GM12878 (cell line): ENCODE results near the gene CD53. TPM values are rescaled to one million over a fixed set of nuclear protein-coding genes. Genes with fewer than 3 reads are reported as not detected.

ENCODE experiments used
- ATAC-seq: fragments of 200-7000 bp; cut with Tn5 transposase; 3 replicates; pipeline ENCODE4 v1.9.1; 2020; ENCODE audit warnings: mild to moderate bottlenecking, moderate library complexity
- BruUV-seq: library from RNA; stranded (reverse); fragments of 400-500 nt; replicated peaks from 2 replicates; lab custom pipeline; 2021; lab: Mats Ljungman, UMichigan
- CTCF ChIA-PET: fragments of 300-600 bp; sonication (Branson Sonifier 250); formaldehyde crosslinking; extraction: SDS; loops from one replicate; lab custom pipeline; 2021; ENCODE audit warnings: inconsistent platforms; lab: Yijun Ruan, JAX
- POLR2A ChIA-PET: fragments of 350-600 bp; formaldehyde crosslinking; extraction: SDS; loops from one replicate; lab custom pipeline; 2021; ENCODE audit warnings: inconsistent platforms; lab: Charles Lee
- RAD21 ChIA-PET: fragments of 300-600 bp; sonication (Branson Sonifier 250); formaldehyde crosslinking; loops from one replicate; lab custom pipeline; 2023; ENCODE audit warnings: antibody characterized with exemption; ENCODE audit not compliant: unreplicated experiment; lab: Charles Lee
- SMC1A ChIA-PET: fragments of 300-600 bp; sonication (Branson Sonifier 250); formaldehyde crosslinking; loops from one replicate; lab custom pipeline; 2023; ENCODE audit not compliant: unreplicated experiment, uncharacterized antibody; lab: Charles Lee
- DNase-seq: peaks from one replicate; pipeline ENCODE4 v3.0.0-alpha.2; 2011; ENCODE audit warnings: low read depth, low spot score
- FAIRE-seq: peaks from 3 replicates; lab custom pipeline; 2011; peaks lifted over from hg19 to GRCh38; lab: Jason Lieb, UNC
- H2AFZ ChIP-seq: 2 replicates; pipeline ENCODE4 v1.6.0; 2011; ENCODE audit warnings: low read depth, low read length, control low read depth; ENCODE audit not compliant: control insufficient read depth
- H3K27ac ChIP-seq: 2 replicates; pipeline ENCODE4 v1.5.1; 2011; ENCODE audit warnings: control low read depth; ENCODE audit not compliant: control insufficient read depth, insufficient read depth
- H3K27me3 ChIP-seq, 2 experiments: replicated peaks in 1 of 2; 2 replicates each; pipeline versions ENCODE4 v1.6.0 to v1.6.1; 2011; ENCODE audit warnings: low read length in 1 of 2; ENCODE audit not compliant: control insufficient read depth in 2 of 2, insufficient read depth in 2 of 2
- H3K36me3 ChIP-seq, 2 experiments: 2 replicates each; pipeline ENCODE4 v1.5.1; 2011; ENCODE audit warnings: low read length in 1 of 2; ENCODE audit not compliant: control insufficient read depth in 2 of 2, insufficient read depth in 2 of 2
- H3K4me1 ChIP-seq: 2 replicates; pipeline ENCODE4 v1.6.1; 2011; ENCODE audit warnings: mild to moderate bottlenecking, low read length, moderate library complexity, mixed read lengths; ENCODE audit not compliant: control insufficient read depth, insufficient read depth
- H3K4me2 ChIP-seq: 2 replicates; pipeline ENCODE4 v1.6.0; 2011; ENCODE audit warnings: control low read depth; ENCODE audit not compliant: control insufficient read depth, insufficient read depth
- H3K4me3 ChIP-seq: fragments of 200-600 bp; sonication (generic); 2 replicates; pipeline ENCODE4 v1.5.1; 2016
- H3K79me2 ChIP-seq: 2 replicates; pipeline ENCODE4 v1.6.0; 2011; ENCODE audit warnings: low read length; ENCODE audit not compliant: control insufficient read depth, insufficient read depth
- H3K9ac ChIP-seq: 2 replicates; pipeline ENCODE4 v1.8.0; 2011; ENCODE audit warnings: low read length, control low read depth, mixed read lengths; ENCODE audit not compliant: control insufficient read depth, insufficient read depth
- H3K9me3 ChIP-seq: replicated peaks from 3 replicates; pipeline ENCODE4 v1.5.1; 2011; ENCODE audit warnings: mild to moderate bottlenecking, low read length; ENCODE audit not compliant: control insufficient read depth, insufficient read depth
- H4K20me1 ChIP-seq: 2 replicates; pipeline ENCODE4 v1.6.0; 2011; ENCODE audit not compliant: control insufficient read depth, insufficient read depth
- BHLHE40 ChIP-seq, 2 experiments: fragments of 450-650 bp in 1 of 2; IDR thresholded peaks; 2 replicates each; pipeline ENCODE4 v1.6.1; 2011 to 2017; ENCODE audit warnings: low read depth in 2 of 2, borderline replicate concordance in 1 of 2, improper control_type of control experiment in 1 of 2, low read length in 1 of 2, mild to moderate bottlenecking in 1 of 2
- BMI1 ChIP-seq: fragments of 450-650 bp; IDR thresholded peaks from 2 replicates; pipeline ENCODE4 v1.6.1; 2016; ENCODE audit warnings: mild to moderate bottlenecking, moderate library complexity, borderline replicate concordance
- BRCA1 ChIP-seq: IDR thresholded peaks from 2 replicates; pipeline ENCODE4 v1.6.1; 2011; ENCODE audit warnings: low read depth, low read length, improper control_type of control experiment
- CBX5 ChIP-seq: sonication (generic); IDR thresholded peaks from 2 replicates; pipeline ENCODE4 v1.6.1; 2016; ENCODE audit warnings: low read depth, moderate library complexity, mild to moderate bottlenecking, inconsistent platforms
- CHD2 ChIP-seq: IDR thresholded peaks from 2 replicates; pipeline ENCODE4 v1.6.1; 2011; ENCODE audit warnings: low read depth, low read length, improper control_type of control experiment, borderline replicate concordance
- EGR1 ChIP-seq, 2 experiments: IDR thresholded peaks; 1 replicate in 1 of 2; 2 replicates in 1 of 2; pipeline ENCODE4 v1.6.1; 2011 to 2012; ENCODE audit warnings: low read depth in 2 of 2, low read length in 2 of 2, borderline replicate concordance in 1 of 2, mild to moderate bottlenecking in 1 of 2, moderate library complexity in 1 of 2
- ESRRA ChIP-seq: IDR thresholded peaks from 2 replicates; pipeline ENCODE4 v1.6.1; 2012; ENCODE audit warnings: mild to moderate bottlenecking, low read length, improper control_type of control experiment
- MYB ChIP-seq: fragments of 150-350 bp; IDR thresholded peaks from 2 replicates; pipeline ENCODE4 v1.6.1; 2014; ENCODE audit warnings: mild to moderate bottlenecking, low read depth, low read length, borderline replicate concordance
- NR2C1 ChIP-seq: fragments of 450-650 bp; IDR thresholded peaks from 2 replicates; pipeline ENCODE4 v1.6.1; 2017; ENCODE audit warnings: antibody characterized with exemption, mild to moderate bottlenecking, moderate library complexity
- YY1 ChIP-seq: IDR thresholded peaks from 2 replicates; pipeline ENCODE4 v1.6.1; 2011; ENCODE audit warnings: low read depth, mild to moderate bottlenecking, low read length
- WGBS: methylation state at CpG from one replicate; pipeline ENCODE4 v1.1.6; 2016; ENCODE audit warnings: low lambda C conversion rate; ENCODE audit not compliant: insufficient replicate concordance, insufficient coverage; ENCODE audit errors: missing lambda C conversion rate; 5-methylcytosine and 5-hydroxymethylcytosine counted together
- in situ Hi-C: fragments of 300-500 bp; cut with MboI; formaldehyde crosslinking; loops from 9 replicates; pipeline ENCODE4 v1.14.3; 2018; ENCODE audit warnings: mixed read lengths
- intact Hi-C: fragments of 100-400 bp; cut with micrococcal nuclease; formaldehyde crosslinking; loops from one replicate; pipeline ENCODE4 v1.14.2; 2022; ENCODE audit not compliant: unreplicated experiment
- polyA plus RNA-seq, 11 experiments: library from polyadenylated mRNA; depleted of rRNA in 4 of 11; unstranded in 6 of 11; stranded (reverse) in 5 of 11; fragments of >200 nt; fragmentation: Nextera tagmentation in 4 of 11; fragmentation: Illumina TruSeq in 1 of 11; extraction: Ambion mirVana in 4 of 11; extraction: Trizol in 1 of 11; gene quantifications; 1 replicate in 1 of 11; 2 replicates in 10 of 11; pipeline versions ENCODE4 v1.2.1 to v1.2.3, GENCODE V29; 2011 to 2016; ENCODE audit warnings: inconsistent platforms in 2 of 11, missing spikeins in 2 of 11, low read depth in 1 of 11
- total RNA-seq, 4 experiments: library from RNA; depleted of rRNA in 3 of 4; stranded (reverse); fragments of >200 nt in 3 of 4; fragmentation: Illumina TruSeq in 1 of 4; extraction: Trizol in 1 of 4; gene quantifications; 2 replicates each; pipeline versions ENCODE4 v1.2.1 to v1.2.3, GENCODE V29; 2013 to 2021
- TF ChIP-seq, protein P1 (sequence below): fragments of 450-650 bp; formaldehyde crosslinking; IDR thresholded peaks from 2 replicates; pipeline ENCODE4 v1.4.0; 2022; ENCODE audit warnings: mild to moderate bottlenecking, moderate library complexity
- TF ChIP-seq, protein P2 (sequence below): fragments of 450-650 bp; formaldehyde crosslinking; IDR thresholded peaks from 2 replicates; pipeline ENCODE4 v1.4.0; 2020; ENCODE audit warnings: mild to moderate bottlenecking, moderate library complexity
- TF ChIP-seq, protein P3 (sequence below): IDR thresholded peaks from 2 replicates; pipeline ENCODE4 v1.6.1; 2011; ENCODE audit warnings: borderline replicate concordance, low read depth, mild to moderate bottlenecking, moderate library complexity, mixed read lengths, low read length; ENCODE audit not compliant: insufficient read depth; ENCODE audit errors: extremely low read length

The CD53 gene
- total and polyA plus RNA-seq, 10 of the 15 experiments (the other 5 are each of a cell fraction or from before 2014, with no cell fraction given): 350 to 1,389 (median 538) TPM

DNA sequence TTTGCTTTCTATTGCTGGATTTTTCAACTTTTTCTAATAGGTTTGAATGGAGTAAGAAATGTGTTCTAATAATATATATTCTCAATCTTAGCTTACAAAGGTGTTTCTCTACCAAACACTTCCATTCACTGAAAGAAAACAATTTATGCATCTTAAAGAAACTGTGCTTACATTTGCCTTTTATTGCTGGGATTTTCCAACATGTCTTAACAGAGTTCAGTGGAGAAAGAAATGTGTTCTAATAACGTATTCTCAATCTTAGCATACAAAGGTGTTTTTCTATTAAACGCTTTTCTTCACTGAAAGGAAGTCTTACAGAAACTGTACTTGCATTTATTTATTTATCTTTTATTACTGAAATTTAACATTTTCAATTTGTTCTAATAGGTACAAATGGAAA is 5.6 kb downstream of the CD53 start (continued):
- TF ChIP-seq, protein P1, sequence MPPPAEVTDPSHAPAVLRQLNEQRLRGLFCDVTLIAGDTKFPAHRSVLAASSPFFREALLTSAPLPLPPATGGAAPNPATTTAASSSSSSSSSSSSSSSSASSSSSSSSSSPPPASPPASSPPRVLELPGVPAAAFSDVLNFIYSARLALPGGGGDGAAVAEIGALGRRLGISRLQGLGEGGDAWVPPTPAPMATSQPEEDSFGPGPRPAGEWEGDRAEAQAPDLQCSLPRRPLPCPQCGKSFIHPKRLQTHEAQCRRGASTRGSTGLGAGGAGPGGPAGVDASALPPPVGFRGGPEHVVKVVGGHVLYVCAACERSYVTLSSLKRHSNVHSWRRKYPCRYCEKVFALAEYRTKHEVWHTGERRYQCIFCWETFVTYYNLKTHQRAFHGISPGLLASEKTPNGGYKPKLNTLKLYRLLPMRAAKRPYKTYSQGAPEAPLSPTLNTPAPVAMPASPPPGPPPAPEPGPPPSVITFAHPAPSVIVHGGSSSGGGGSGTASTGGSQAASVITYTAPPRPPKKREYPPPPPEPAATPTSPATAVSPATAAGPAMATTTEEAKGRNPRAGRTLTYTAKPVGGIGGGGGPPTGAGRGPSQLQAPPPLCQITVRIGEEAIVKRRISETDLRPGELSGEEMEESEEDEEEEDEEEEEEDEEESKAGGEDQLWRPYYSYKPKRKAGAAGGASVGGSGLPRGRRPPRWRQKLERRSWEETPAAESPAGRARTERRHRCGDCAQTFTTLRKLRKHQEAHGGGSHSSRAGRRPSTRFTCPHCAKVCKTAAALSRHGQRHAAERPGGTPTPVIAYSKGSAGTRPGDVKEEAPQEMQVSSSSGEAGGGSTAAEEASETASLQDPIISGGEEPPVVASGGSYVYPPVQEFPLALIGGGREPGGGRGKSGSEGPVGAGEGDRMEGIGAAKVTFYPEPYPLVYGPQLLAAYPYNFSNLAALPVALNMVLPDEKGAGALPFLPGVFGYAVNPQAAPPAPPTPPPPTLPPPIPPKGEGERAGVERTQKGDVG: no peak
- TF ChIP-seq ESRRA: no peak
- TF ChIP-seq, all 136 proteins: peak for 0

DNA sequence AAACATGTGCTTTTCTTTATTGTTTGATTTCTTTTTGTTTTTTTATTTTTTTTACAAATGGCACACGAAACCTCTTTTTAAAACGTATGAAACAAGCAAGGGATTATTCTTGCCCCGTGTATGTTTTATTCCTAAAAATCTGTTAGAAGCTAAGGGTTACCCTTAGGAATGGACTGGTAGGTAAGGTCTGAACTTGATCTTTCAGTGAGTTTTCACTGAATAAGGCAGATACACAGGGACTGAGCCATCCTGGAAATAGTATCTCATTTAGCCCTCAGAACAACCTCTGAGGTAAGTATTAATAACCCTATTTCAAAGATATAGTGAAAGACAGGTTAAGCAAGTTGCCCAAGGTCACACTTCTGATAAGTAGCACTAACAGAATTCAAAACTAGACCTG is 6.0 kb downstream of the CD53 start:
- in situ Hi-C loops: loop anchor here (5.0 kb wide), 1 partner anchor 873 kb away; no protein-coding TSS in a partner anchor
- peak overlapping the region; percentile 76 for H3K27ac ChIP-seq
- peak overlapping the region; percentile 55 for H3K9ac ChIP-seq
- no TSS peak for BruUV-seq
- peaks cover 100% of the 10 kb centered on the region for H3K79me2 ChIP-seq
- no peaks in the 10 kb centered on the region for H3K27me3 ChIP-seq
- H3K9me3 ChIP-seq: no peaks in the 10 kb centered on the region
- WGBS: 0% methylated on average over 3 of the region's 3 CpGs
- intact Hi-C loops: loop anchor here (10.0 kb wide), 2 partner anchors 244 to 266 kb away; partner anchors contain the start of genes CEPT1 and DRAM2
- FAIRE-seq (no peak), ATAC-seq (no peak), DNase-seq (no peak)
- H3K36me3 ChIP-seq: peaks cover 0 to 22% of the 10 kb centered on the region in 2 experiments; a peak in 2 of 4 replicates
- H3K4me2 ChIP-seq: peak overlapping the region; percentile 78
- ChIA-PET SMC1A (interaction anchor here (0.7 to 1.8 kb wide), 4 partner anchors 9 to 253 kb away, joined by 3 to 9 read pairs (median 4); no protein-coding TSS in a partner anchor), RAD21 (interaction anchor here (0.8 to 0.9 kb wide), 2 partner anchors 8 to 243 kb away, joined by 3 read pairs; no protein-coding TSS in a partner anchor), CTCF (no interaction called here), POLR2A (interaction anchor here (0.7 to 2.1 kb wide), 2 partner anchors 8 to 83 kb away, joined by 3 to 11 read pairs; no protein-coding TSS in a partner anchor)
- no peak overlapping the region for H2AFZ ChIP-seq
- H3K4me3 ChIP-seq: peak overlapping the region; percentile 62
- H3K4me1 ChIP-seq: peaks cover 22% of the 10 kb centered on the region
- peaks cover 6% of the 10 kb centered on the region; the same call in 1 of the 2 replicates for H4K20me1 ChIP-seq
- TF ChIP-seq BHLHE40 (IDR thresholded peaks at IDR 0.05; ENCODE audit: borderline replicate concordance in 1 of 2, low read depth in 2 of 2, low read length in 1 of 2) (no peak), BRCA1 (no peak), BMI1 (no peak), CBX5 (no peak), MYB (no peak), NR2C1 (no peak), YY1 (no peak), EGR1 (IDR thresholded peaks at IDR 0.05; ENCODE audit: borderline replicate concordance in 1 of 2, low read depth in 2 of 2, low read length in 2 of 2) (no peak), CHD2 (no peak)
- TF ChIP-seq, protein P2, sequence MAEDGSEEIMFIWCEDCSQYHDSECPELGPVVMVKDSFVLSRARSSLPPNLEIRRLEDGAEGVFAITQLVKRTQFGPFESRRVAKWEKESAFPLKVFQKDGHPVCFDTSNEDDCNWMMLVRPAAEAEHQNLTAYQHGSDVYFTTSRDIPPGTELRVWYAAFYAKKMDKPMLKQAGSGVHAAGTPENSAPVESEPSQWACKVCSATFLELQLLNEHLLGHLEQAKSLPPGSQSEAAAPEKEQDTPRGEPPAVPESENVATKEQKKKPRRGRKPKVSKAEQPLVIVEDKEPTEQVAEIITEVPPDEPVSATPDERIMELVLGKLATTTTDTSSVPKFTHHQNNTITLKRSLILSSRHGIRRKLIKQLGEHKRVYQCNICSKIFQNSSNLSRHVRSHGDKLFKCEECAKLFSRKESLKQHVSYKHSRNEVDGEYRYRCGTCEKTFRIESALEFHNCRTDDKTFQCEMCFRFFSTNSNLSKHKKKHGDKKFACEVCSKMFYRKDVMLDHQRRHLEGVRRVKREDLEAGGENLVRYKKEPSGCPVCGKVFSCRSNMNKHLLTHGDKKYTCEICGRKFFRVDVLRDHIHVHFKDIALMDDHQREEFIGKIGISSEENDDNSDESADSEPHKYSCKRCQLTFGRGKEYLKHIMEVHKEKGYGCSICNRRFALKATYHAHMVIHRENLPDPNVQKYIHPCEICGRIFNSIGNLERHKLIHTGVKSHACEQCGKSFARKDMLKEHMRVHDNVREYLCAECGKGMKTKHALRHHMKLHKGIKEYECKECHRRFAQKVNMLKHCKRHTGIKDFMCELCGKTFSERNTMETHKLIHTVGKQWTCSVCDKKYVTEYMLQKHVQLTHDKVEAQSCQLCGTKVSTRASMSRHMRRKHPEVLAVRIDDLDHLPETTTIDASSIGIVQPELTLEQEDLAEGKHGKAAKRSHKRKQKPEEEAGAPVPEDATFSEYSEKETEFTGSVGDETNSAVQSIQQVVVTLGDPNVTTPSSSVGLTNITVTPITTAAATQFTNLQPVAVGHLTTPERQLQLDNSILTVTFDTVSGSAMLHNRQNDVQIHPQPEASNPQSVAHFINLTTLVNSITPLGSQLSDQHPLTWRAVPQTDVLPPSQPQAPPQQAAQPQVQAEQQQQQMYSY (CRISPR knock-in tag): no peak
- TF ChIP-seq, protein P3, sequence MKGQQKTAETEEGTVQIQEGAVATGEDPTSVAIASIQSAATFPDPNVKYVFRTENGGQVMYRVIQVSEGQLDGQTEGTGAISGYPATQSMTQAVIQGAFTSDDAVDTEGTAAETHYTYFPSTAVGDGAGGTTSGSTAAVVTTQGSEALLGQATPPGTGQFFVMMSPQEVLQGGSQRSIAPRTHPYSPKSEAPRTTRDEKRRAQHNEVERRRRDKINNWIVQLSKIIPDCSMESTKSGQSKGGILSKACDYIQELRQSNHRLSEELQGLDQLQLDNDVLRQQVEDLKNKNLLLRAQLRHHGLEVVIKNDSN: no peak
